Islet of Langerhans (tissue), 1 donor: ENCODE measurements around the gene FAM83G.
"Not testable (repeated sequence)": the region's sequence is repeated elsewhere in the genome, so short reads cannot be mapped to it uniquely, and the experiment has no call there.

ENCODE experiments used
- FAIRE-seq: peaks from one replicate; lab custom pipeline; 2011; peaks lifted over from hg19 to GRCh38; lab: Jason Lieb, UNC

FAM83G gene

GRCh38 chr17:18950944-18951905 lies 53.3 kb downstream of the FAM83G start:
- no peak for FAIRE-seq

DNA sequence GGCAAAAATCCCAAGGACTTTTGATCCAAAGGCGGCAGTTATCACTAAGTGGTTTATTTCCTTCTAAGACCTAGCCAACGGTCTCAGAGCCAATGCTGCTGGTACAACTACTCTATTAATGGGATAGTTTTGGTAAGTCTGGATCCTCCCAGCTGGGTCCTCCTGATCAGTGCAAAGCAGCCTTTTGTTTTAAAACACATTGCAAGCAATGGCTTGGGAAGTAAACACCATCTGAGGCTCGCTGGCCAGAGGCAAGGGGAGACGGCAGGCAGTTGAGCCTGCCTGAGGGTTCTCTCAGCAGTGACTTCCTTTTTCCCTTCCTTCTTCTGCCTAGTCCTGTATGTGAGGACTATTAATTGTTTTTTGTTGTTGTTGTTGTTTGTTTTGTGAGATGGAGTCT lies 54.2 kb downstream of the FAM83G start:
- FAIRE-seq: no peak

DNA sequence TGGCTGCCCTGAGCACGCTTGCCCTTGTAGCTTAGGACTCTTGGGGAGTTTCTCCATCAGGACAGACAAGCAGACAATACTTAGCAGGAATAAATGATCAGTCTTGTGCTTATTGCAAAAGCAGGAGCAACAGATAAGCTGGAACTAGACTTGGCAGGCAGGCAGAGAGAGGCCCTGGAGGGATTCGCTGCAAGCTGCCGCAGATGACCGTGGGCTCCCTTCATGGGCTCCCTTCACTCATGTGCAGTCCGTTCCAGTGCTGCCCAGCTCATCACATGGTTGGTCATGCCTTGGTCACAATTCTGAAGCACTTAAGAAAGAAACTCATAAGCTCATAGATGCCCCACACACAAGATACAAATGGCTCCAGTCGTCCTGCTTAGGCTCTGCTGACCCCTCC lies 55.0 kb downstream of the FAM83G start:
- FAIRE-seq: no peak

- no peak for FAIRE-seq
These were observed 56.0 kb downstream of the FAM83G start for GRCh38 chr17:18948476-18949006.

GRCh38 chr17:18947866-18948265 lies 56.7 kb downstream of the FAM83G start:
- no peak for FAIRE-seq

DNA sequence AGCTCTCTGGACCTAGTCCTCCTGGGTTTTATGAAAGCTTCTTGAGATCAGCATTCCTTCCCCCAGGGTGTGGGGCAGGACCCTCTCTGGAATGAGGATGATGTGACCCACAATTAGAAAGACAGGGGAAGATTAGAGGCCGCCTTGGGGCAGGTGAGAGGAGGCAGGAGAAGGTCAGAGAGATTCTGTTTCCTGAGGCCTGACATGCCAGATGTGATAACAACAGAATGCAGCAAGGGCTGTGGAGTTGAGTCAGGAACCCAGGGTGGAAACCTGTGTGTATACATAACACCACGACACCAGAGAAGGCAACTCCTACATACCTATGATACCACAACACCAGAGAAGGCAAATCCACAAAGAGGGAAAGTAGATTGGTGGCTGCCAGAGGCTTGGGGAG lies 58.0 kb downstream of the FAM83G start:
- FAIRE-seq: no peak

DNA sequence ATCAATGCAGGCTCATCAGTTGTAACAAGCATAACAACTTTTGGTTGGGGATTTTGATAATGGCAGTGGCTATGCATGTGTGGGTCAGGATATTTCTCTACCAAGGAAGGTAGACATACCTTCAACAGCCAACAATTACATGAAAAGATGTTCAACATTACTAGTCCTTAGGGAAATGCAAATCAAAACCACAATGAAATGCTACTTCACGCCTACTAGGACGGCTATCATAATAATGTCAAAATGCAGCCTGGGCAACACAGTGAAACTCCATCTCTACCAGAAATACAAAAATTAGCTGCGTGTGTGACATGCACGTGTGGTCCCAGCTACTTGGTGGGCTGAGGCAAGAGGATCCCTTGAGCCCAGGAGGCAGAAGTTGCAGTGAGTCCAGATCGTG lies 59.9 kb downstream of the FAM83G start:
- FAIRE-seq: no peak

DNA sequence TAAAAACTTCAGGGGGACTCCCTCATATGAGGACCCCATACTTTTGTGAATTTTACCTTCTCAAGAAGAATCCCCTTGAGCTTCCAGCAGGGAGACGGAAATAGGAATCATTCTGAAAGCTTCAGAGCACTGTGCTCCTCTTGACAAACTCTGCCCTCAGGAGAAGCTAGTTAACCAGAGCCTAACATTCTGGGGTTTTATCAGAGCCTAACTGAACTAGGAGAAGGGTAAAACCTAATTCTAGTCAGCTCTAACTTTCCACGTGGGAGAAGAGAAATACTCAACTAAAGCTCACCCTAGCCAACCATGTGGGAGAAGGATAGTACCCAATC lies 65.9 kb downstream of the FAM83G start:
- FAIRE-seq: no peak

DNA sequence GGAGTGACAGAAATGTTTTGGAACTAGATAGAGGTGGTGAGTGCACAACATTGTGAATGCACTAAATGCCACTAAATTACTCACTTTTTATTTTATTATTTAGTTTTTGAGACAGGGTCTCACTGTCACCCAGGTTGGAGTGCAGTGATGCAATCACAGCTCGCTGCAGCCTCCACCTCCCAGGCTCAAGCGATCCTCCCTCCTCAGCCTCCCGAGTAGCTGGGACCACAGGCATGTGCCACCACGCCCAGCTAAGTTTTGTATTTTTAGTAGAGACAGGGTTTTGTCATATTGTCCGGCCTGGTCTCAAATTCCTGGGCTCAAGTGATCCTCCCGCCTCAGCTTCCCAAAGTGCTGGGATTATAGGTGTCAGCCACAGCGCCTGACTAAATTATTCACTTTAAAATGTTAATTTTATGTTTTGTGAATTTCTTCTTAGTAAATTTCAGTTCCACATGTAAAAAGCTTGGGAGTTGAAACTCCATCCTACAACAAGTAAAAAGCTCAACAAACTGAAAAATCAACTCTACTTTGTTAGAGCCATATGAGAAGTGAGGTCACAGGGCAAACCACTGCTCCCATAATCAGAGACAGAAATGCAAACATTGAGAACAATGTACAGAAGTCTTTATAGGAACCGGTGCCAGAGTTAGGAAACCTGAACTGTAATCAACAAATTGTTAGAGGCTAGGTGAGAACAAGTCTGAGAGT lies 66.4 kb downstream of the FAM83G start:
- FAIRE-seq: no peak

GRCh38 chr17:18933102-18934058 lies 71.2 kb downstream of the FAM83G start:
- FAIRE-seq: no peak

GRCh38 chr17:18932360-18933055 lies 72.1 kb downstream of the FAM83G start:
- no peak for FAIRE-seq

DNA sequence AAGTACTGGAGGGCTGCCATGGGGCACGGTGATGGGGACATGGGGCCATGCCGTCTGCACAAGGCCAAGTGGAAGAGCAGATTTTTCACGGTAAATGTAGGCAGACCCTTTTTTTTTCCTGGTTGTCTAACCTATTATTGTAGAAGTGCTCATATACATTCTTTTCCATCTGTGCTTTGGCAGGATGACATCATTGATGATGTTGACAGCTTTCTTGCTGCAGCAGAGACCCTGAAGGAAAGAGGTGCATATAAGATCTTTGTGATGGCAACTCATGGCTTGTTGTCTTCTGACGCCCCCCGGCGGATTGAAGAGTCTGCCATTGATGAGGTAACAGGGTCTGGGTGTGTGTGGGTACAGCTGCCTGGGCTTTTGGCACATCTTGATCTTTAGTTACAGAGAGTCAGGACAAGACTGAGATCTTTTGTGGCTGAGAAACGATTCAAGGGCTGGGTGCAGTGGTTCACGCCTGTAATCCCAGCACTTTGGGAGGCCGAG lies 75.9 kb downstream of the FAM83G start:
- FAIRE-seq: no peak

GRCh38 chr17:18925187-18925586 lies 79.4 kb downstream of the FAM83G start:
- FAIRE-seq: no peak

GRCh38 chr17:18922596-18922995 lies 82.0 kb downstream of the FAM83G start:
- not testable (repeated sequence) for FAIRE-seq

GRCh38 chr17:18921912-18922451 lies 82.6 kb downstream of the FAM83G start:
- no peak for FAIRE-seq

- FAIRE-seq: no peak
These were observed 83.1 kb downstream of the FAM83G start for GRCh38 chr17:18921485-18921884.

DNA sequence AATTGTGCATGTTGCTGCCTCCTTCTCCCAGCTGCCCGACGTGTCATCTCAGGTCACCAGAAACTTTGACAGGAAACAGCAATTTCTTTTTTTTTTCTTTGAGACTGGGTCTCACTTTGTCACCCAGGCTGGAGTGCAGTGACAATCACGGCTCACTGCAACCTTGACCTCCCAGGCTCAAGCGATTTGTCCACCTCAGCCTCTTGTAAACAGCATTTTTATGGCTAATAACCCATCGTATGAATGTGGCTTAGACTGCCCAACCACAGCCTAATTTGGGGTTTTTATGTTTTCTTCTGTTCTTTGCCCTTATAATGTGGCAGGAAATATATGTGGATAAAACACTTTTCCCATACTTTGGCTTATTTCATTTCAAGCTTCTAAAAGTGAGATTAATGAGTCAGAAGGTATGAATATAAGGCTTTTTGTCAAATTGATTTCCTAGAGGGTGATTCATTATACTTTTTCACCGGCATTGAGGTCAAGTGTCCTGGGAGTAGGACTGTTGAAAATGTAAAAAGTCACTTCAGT lies 83.6 kb downstream of the FAM83G start:
- FAIRE-seq: no peak

DNA sequence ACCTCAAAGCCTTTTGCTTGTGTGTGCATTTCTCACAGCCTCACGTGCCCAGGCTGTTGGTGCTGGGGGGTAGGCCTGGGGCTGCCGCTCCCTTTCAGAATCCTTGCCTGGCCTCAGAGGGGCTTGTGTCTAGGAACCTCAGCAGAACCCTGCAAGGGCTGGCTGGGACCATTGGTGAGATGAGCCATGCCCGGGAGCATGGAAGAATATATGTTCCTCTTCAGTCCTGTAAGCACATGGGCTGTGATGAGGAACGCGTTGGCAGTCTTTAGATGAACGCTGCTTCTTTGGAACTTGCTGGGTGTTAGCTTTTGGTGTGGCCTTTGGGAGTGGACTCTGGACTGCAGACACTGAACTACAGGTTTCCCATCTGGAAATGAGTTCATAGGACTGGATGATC lies 84.6 kb downstream of the FAM83G start:
- no peak for FAIRE-seq
